HT1080 (cell line): Measurements from ENCODE around the gene TPK1. TPM values are rescaled to one million over a fixed set of nuclear protein-coding genes. Genes with fewer than 3 reads are reported as not detected.
A peak's percentile ranks its signal among the peaks of the same experiment; 100 is the strongest.

Experiments used
- DNase-seq: peaks from one replicate; pipeline ENCODE4 v3.0.0-alpha.2; 2015; ENCODE audit warnings: low read depth
- total RNA-seq: library from RNA; depleted of rRNA; stranded (reverse); fragments of >200 nt; shearing (Covaris generic); gene quantifications from 2 replicates; pipeline ENCODE4 v1.2.3, GENCODE V29; 2014

Gene TPK1
- total RNA-seq, 1 experiment from 2014 or later = 9.0 TPM

DNA sequence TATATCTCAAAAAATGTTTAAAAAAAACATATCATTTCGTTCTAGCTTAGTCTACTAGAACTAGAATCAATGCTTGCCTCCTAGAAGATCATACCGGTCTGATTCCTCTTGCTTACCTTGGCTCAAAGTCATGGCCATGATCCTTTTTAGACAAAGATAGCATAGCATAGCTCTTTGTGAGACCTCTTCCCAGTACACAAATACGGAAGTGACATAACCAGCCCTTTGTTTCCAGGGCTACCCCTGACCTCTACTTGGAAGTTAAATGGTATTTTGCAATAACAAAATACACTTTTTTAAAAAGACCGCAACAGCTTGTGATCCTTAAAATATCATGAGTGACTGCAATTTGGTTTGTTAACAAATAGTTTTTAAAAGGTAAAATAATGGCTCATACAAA, 301.7 kb downstream of the TPK1 start:
- DNase-seq = no peak

DNA sequence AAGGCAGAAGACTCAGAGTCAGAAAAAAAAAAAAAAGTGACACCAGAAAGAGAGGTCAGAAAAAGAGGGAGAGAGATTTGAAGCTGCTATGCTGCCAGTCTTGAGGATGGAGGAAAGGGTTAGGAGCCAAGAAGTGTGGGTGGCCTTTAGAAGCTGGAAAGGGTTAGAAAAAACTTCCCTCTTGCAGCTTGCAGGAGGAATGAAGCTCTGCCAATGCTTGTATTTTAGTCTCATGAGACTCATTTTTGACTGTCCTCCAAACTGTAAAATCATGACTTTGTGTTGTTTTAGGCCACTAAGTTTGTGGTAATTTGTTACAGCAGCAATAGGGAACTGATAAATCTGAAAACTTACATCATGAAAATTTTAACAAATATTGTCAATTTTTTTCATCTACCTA, 304.7 kb downstream of the TPK1 start:
- DNase-seq = no peak

DNA sequence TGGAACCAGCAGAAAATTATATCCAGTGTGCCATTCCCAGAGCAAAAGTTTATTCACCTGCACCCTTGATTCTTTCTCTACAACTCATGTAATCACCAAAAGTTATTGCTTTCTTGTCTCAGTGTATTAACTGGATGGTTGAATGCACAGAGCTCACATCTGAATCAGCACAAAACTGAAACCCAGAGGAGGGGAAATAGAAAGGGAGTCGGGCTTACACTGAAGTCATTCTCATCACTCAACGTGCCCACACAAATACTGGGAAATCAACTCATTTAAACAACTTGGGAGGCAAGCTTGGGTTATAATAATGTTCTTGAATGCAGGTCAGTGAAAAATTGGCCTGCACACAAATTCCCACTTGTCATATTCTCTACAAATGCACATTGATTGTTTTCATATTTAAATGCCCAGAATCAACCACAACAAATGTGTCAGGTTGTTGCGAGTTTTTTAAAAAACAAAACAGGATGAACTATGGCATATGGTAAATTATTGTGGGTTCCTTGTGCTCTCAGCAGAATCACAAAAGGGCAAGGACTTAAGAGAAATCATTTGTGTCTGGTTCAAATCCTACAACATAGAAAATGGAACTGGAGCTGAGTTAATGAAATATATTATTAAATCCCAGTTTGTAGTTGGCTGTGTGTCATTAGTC, 306.5 kb downstream of the TPK1 start:
- no peak for DNase-seq

DNA sequence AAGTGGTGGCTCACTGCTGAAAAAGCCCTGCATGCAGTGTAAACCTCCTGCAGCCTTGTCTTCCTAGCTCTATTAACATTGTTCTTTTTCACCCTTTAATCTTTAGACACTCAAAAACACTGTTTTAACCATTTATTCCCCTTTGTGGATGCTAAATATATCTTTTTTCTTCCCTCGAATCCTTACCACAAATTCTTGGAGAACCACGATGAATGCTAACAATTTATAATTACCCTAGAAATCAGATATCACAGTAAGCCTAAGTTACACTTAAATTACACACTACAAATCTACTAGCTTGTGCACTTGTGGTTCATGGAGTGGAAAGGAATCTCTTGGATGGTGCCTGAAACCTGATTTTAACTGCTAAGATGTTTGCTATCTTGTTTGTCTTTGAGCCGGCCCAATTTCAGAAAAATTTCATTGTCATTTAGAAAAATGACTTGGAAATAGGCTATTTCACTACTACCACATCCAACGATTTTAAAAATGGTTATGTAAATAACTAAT, 307.3 kb downstream of the TPK1 start:
- no peak for DNase-seq

- DNase-seq = no peak
Measured at GRCh38 chr7:144527051-144527471, 308.8 kb downstream of the TPK1 start.

DNA sequence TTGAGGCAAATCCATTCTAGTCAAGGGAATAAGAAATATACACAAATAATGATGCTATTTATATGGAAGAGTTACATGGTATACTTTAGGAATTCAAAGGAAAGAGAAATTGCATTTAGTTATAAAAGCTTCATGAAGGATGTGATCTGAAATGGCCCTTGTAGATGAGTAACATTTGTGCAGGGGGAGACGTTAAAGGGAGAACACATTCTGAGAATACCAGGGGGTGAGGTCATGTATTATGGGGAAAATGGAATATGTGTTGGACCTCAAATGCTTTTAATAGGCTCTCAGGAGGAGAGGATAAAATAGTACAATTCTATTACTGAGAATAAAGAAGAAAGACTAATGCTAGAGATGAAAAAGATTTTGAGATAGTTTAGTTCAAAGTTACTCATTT, 309.9 kb downstream of the TPK1 start:
- no peak for DNase-seq

- DNase-seq = no peak
Measured at GRCh38 chr7:144524271-144524670, 311.6 kb downstream of the TPK1 start.

- DNase-seq = no peak
Measured at GRCh38 chr7:144523621-144524020, 312.2 kb downstream of the TPK1 start.

- no peak for DNase-seq
Measured at GRCh38 chr7:144519925-144520324, 315.9 kb downstream of the TPK1 start.

DNA sequence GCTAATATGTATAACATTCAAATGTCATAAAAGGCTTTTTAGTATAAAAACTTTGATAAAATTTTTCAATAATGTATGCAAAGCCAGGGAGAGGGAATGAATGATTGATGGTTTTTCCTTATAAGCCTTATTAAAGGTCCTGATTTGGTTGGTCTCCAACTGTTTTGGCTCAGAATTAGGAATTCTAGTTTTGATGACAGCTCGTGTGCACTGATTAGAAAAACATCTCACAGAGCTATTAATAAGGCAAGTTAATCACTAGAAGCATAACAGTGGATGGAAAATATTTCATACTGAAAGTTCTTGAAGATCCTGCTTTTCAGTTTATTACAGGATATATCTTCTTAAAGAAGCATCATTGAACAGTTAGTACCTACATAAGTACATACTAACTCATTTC, 317.5 kb downstream of the TPK1 start:
- no peak for DNase-seq

DNA sequence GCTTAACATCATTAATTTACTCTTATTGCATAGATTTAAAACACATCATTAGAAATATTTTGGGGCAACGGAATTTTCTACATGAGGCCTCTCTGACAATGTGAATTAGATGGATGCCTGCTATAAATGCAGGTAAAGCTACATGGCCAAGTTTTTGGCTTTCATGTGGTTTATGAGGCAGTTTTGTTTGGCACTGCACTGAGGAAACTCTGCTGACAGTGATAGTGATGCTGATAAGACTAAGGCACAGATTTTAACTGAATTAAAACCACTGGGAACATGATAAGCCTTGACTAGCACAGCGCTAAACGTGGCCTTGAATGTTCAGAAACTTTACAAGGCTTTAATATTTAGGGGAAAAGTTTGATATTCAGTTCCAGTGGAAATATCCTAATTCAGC, 318.1 kb downstream of the TPK1 start:
- DNase-seq = no peak

GRCh38 chr7:144516729-144517525, 318.9 kb downstream of the TPK1 start:
- DNase-seq = no peak

DNA sequence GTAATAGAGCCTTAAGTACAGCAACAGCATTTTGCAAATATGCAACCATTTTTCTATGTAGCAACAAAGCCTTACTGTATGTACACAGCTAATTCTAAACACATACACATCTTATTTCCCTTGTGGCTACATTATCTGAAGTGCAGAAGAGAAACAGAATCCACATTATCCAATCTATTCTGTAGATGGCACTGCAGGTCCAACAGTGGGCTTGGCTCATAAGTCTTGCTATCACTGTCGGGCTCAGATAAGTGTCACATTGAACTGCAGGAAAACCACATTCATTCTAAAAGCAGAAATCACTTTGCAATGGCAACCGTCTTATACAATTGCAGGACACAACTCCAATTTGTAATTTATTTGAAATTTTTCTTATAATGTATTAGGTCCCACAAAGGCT, 322.5 kb downstream of the TPK1 start:
- peak; percentile 34 for DNase-seq

- no peak for DNase-seq
Measured at GRCh38 chr7:144510621-144511020, 325.2 kb downstream of the TPK1 start.

DNA sequence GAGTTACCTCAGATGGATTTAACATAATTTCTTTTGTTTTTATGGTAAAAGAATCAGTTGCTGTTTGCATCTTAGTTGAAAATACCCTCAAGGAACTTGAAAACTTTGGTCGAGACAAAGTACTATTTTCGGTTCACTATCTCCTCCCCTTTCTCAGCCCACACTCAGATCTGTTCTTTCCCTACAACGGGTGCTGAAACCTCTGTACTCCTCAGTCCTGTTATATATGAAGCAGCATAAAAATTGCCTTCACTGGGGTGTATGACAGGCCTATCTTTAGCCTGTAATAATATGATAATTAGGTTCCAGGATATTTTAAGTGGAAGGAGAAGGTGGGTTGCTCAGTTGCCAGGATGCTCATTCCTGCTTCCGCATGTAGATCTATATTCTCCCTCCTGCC, 327.2 kb downstream of the TPK1 start:
- no peak for DNase-seq

DNA sequence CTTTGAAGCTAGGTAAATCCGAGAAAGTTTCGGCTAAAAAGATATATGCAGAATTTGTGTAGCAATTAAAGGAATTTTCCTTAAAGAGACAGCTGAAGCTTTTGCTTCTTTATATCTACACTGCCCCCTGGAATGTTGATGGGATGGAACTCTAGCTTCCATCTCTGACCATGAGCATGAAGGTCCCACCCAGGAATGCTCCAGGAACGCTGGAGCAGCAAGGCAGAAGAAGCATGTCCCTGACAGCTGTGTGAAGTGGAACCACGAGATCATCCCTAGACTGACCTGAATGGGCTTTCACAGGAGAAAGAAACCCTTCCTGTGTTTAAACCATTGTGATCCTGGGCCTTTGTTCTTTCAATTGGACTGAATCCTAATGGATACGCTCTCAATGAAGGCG, 332.6 kb downstream of the TPK1 start:
- no peak for DNase-seq

- DNase-seq = no peak
Measured at GRCh38 chr7:144500225-144500624, 335.6 kb downstream of the TPK1 start.

DNA sequence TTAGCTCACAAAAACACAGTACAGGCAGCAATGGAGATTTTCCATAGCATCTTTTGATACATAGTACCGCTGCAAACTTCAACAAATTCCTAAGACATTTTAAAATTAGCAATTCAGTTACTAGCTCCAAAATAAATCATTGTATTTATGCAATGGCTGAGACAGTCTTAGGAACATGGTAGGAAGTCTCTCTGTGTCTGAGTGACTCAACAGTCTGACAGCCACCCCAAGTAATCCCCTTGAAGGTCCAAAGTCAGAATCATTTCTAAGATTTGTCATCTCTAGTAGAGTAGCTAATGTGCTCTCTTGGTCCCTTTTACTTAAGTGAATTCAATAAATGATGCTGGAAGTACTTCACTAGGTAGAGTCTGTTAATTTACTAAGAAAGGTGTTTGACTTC, 338.6 kb downstream of the TPK1 start:
- DNase-seq = peak; percentile 27

- no peak for DNase-seq
Measured at GRCh38 chr7:144494355-144494754, 341.5 kb downstream of the TPK1 start.

- DNase-seq = no peak
Measured at GRCh38 chr7:144489504-144489903, 346.3 kb downstream of the TPK1 start.

GRCh38 chr7:144488977-144489376, 346.9 kb downstream of the TPK1 start:
- DNase-seq = no peak

GRCh38 chr7:144487901-144488300, 348.0 kb downstream of the TPK1 start:
- DNase-seq = no peak

- DNase-seq = no peak
Measured at GRCh38 chr7:144484445-144484844, 351.4 kb downstream of the TPK1 start.
